OCI-LY1 (cell line): ENCODE results near the gene WDR5.

Source experiments
- H2AFZ ChIP-seq: fragments of 200-600 bp; sonication (generic), shearing (Covaris generic); 2 replicates; pipeline ENCODE4 v1.6.0; 2014; ENCODE audit warnings: antibody characterized with exemption, mild to moderate bottlenecking, low read length
- H3F3A ChIP-seq: fragments of 200-600 bp; sonication (generic), shearing (Covaris generic); 2 replicates; pipeline ENCODE4 v1.6.0; 2014; ENCODE audit warnings: mild to moderate bottlenecking, antibody characterized with exemption, low read length, moderate library complexity; ENCODE audit not compliant: insufficient read depth
- H3K27ac ChIP-seq: fragments of 200-600 bp; sonication (generic); 2 replicates; pipeline ENCODE4 v1.5.1; 2014; ENCODE audit warnings: low read length, mixed run types, mild to moderate bottlenecking, low read depth; ENCODE audit not compliant: poor library complexity, severe bottlenecking
- H3K27me3 ChIP-seq: fragments of 200-600 bp; sonication (generic); 2 replicates; pipeline ENCODE4 v1.6.0; 2014; ENCODE audit warnings: antibody characterized with exemption, mild to moderate bottlenecking, low read length, moderate library complexity; ENCODE audit not compliant: insufficient read depth
- H3K36me3 ChIP-seq: fragments of 200-600 bp; sonication (generic); 2 replicates; pipeline ENCODE4 v1.6.1; 2014; ENCODE audit warnings: mild to moderate bottlenecking, antibody characterized with exemption, low read length, moderate library complexity, mixed read lengths; ENCODE audit not compliant: insufficient read depth
- H3K4me1 ChIP-seq: fragments of 200-600 bp; sonication (generic); 2 replicates; pipeline ENCODE4 v1.5.1; 2014; ENCODE audit warnings: mild to moderate bottlenecking, low read length, moderate library complexity; ENCODE audit not compliant: insufficient read depth, severe bottlenecking
- H3K4me2 ChIP-seq: fragments of 200-600 bp; sonication (generic), shearing (Covaris generic); 2 replicates; pipeline ENCODE4 v1.6.1; 2014; ENCODE audit warnings: low read length
- H3K4me3 ChIP-seq: fragments of 200-600 bp; sonication (generic); 2 replicates; pipeline ENCODE4 v1.5.1; 2014; ENCODE audit warnings: low read length, low read depth, mild to moderate bottlenecking, mixed read lengths; ENCODE audit not compliant: poor library complexity, severe bottlenecking
- H3K79me2 ChIP-seq: fragments of 200-600 bp; shearing (Covaris generic); 2 replicates; pipeline ENCODE4 v1.6.1; 2016; ENCODE audit warnings: mixed run types, low read length, mixed read lengths; ENCODE audit not compliant: insufficient read depth
- H3K9ac ChIP-seq: fragments of 200-600 bp; sonication (generic), shearing (Covaris generic); 2 replicates; pipeline ENCODE4 v1.6.1; 2014; ENCODE audit warnings: mild to moderate bottlenecking, low read length, mixed read lengths
- H3K9me2 ChIP-seq: fragments of 200-600 bp; sonication (generic), shearing (Covaris generic); 2 replicates; pipeline ENCODE4 v1.6.1; 2014; ENCODE audit warnings: low read depth, mild to moderate bottlenecking, low read length, mixed read lengths
- H3K9me3 ChIP-seq: fragments of 200-600 bp; shearing (Covaris generic); 2 replicates; pipeline ENCODE4 v1.6.1; 2014; ENCODE audit warnings: low read length, mixed read lengths
- H4K20me1 ChIP-seq: fragments of 200-600 bp; sonication (generic), shearing (Covaris generic); 2 replicates; pipeline ENCODE4 v1.6.0; 2016; ENCODE audit warnings: mild to moderate bottlenecking, low read length; ENCODE audit not compliant: insufficient read depth
- EZH2 ChIP-seq: fragments of 200-600 bp; sonication (generic), shearing (Covaris generic); IDR thresholded peaks from 2 replicates; pipeline ENCODE4 v1.8.0; 2017; ENCODE audit warnings: borderline replicate concordance, mixed run types, mild to moderate bottlenecking, antibody characterized with exemption, low read length, moderate library complexity, mixed read lengths
- TF ChIP-seq, protein P1 (sequence below): fragments of 200-600 bp; sonication (generic), shearing (Covaris generic); IDR thresholded peaks from 2 replicates; pipeline ENCODE4 v1.5.1; 2017; ENCODE audit warnings: mild to moderate bottlenecking, antibody characterized with exemption, low read length, moderate library complexity, mixed read lengths

WDR5 gene

DNA sequence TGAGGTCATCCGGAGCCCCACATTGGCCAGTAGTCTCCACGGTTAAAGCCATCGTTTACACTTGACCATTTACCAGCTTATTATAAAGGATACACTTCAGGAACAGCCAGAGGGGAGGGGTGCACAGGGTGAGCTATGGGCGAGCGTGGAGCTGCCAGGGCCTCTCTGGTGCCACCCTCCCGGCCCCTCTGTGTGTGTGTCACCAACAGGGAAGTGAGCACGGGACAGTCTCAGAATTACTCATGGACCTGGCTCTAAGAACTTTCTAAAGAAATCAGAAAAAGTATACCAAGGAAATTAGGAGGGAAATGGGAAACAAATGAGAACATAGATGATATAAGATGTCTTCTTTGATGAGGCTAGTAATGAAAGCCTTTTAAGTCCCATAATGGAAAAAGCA is 13.5 kb downstream of the WDR5 start:
- Histone ChIP-seq H3F3A (no peaks in the 10 kb centered on the region), H3K9ac (no peak overlapping the region), H3K9me2 (no peaks in the 10 kb centered on the region), H4K20me1 (no peaks in the 10 kb centered on the region), H3K9me3 (no peaks in the 10 kb centered on the region), H3K4me2 (no peak overlapping the region), H2AFZ (no peak overlapping the region), H3K4me1 (no peaks in the 10 kb centered on the region), H3K79me2 (no peaks in the 10 kb centered on the region), H3K36me3 (peaks cover 90% of the 10 kb centered on the region), H3K4me3 (no peak overlapping the region), H3K27me3 (no peaks in the 10 kb centered on the region), H3K27ac (no peak overlapping the region)
- TF ChIP-seq, protein P1, sequence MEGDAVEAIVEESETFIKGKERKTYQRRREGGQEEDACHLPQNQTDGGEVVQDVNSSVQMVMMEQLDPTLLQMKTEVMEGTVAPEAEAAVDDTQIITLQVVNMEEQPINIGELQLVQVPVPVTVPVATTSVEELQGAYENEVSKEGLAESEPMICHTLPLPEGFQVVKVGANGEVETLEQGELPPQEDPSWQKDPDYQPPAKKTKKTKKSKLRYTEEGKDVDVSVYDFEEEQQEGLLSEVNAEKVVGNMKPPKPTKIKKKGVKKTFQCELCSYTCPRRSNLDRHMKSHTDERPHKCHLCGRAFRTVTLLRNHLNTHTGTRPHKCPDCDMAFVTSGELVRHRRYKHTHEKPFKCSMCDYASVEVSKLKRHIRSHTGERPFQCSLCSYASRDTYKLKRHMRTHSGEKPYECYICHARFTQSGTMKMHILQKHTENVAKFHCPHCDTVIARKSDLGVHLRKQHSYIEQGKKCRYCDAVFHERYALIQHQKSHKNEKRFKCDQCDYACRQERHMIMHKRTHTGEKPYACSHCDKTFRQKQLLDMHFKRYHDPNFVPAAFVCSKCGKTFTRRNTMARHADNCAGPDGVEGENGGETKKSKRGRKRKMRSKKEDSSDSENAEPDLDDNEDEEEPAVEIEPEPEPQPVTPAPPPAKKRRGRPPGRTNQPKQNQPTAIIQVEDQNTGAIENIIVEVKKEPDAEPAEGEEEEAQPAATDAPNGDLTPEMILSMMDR = no peak
- TF ChIP-seq EZH2 = no peak

DNA sequence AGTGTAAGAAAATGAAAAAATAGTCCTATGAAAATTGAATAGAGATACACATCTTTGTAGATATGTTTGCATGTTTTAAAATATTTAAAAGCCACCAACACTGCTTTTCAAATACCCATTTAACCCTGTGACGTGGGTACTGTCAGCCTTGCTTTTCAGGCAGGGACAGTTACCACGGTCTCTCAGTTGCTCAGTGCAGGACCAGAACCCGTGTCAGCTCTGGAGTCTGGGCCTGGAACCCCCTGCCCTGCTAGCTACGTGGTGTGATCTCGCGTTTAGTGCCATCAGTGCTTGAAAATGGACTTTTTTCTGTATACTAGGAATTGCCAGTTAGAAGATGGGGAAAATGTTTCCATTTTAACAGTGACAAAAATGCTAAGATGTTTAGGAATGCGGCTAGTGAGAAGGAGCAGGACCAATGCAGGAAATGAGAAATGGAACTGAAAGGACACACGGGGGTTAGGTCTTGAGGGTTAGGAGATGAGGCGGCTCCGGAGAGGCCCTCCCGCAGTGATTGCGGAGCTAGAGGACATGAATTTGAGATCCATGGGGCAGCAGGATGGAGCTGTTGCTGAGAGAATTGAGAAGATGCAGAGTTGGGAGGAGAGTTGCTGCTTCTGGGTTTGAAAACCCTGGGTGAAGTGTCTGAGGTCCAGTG is 14.8 kb downstream of the WDR5 start:
- no peak overlapping the region for H3K27ac ChIP-seq

DNA sequence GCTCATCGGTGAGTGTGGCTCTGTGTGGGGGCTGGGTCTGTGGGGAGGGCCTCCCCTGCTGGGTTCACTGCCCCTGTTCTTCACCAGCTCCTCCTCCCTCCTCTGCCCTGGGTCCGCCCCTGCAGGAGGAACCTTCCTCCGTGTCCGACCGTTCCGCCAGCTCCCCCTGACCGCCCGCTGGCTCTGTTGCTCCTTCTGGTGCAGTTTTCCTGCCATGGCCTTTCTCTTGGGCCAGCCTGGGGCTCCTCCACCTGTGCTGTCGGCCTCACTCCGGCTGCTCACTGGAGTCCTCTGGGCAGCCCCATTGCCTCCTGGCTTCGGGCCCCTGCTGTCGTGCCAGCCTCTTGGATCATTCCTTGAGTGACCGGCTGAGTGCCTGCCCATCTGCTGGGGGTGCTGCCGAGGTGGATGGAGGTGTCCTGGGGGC is 16.2 kb downstream of the WDR5 start:
- Histone ChIP-seq H3K36me3 (peaks cover 95% of the 10 kb centered on the region), H3K9ac (no peak overlapping the region)

More for the DNA sequence above, 14.8 kb downstream of the WDR5 start:
- Histone ChIP-seq H2AFZ (no peak overlapping the region), H3K9me3 (no peaks in the 10 kb centered on the region), H3K9me2 (no peaks in the 10 kb centered on the region), H3K27me3 (no peaks in the 10 kb centered on the region), H3K36me3 (peaks cover 91% of the 10 kb centered on the region), H3K4me3 (no peak overlapping the region), H3F3A (no peaks in the 10 kb centered on the region), H3K4me1 (no peaks in the 10 kb centered on the region), H3K9ac (no peak overlapping the region), H3K79me2 (no peaks in the 10 kb centered on the region), H4K20me1 (no peaks in the 10 kb centered on the region), H3K4me2 (no peak overlapping the region)
- TF ChIP-seq EZH2 = no peak
- TF ChIP-seq, protein P1 = no peak

More for the DNA sequence above, 16.2 kb downstream of the WDR5 start:
- no peaks in the 10 kb centered on the region for H3K9me3 ChIP-seq
- H4K20me1 ChIP-seq = no peaks in the 10 kb centered on the region
- H3F3A ChIP-seq = no peaks in the 10 kb centered on the region
- no peaks in the 10 kb centered on the region for H3K79me2 ChIP-seq
- no peak overlapping the region for H2AFZ ChIP-seq
- H3K4me1 ChIP-seq = no peaks in the 10 kb centered on the region
- H3K4me2 ChIP-seq = no peak overlapping the region
- no peak overlapping the region for H3K27ac ChIP-seq
- no peaks in the 10 kb centered on the region for H3K27me3 ChIP-seq
- no peaks in the 10 kb centered on the region for H3K9me2 ChIP-seq
- H3K4me3 ChIP-seq = no peak overlapping the region
- TF ChIP-seq, protein P1 = no peak
- no peak for TF ChIP-seq EZH2
